Immature natural killer cell (primary cell): ENCODE results near the gene SOCS3. TPM values are rescaled to one million over a fixed set of nuclear protein-coding genes. Genes with fewer than 3 reads are reported as not detected.
"Not testable (repeated sequence)": the region's sequence is repeated elsewhere in the genome, so short reads cannot be mapped to it uniquely, and the experiment has no call there.

Source experiments
- DNase-seq, 3 donors: peaks; one replicate each; pipeline ENCODE4 v3.0.0; 2022; ENCODE audit warnings: mixed read lengths in 1 of 3
- H3K27ac Mint-ChIP-seq, 6 donors: one replicate each; pipeline ENCODE4 v1.8.0; 2020; ENCODE audit warnings: mixed read lengths in 6 of 6, mild to moderate bottlenecking in 5 of 6, inconsistent platforms in 4 of 6, moderate library complexity in 3 of 6
- H3K27me3 Mint-ChIP-seq, 3 donors: one replicate each; pipeline ENCODE4 v1.8.0; 2020 to 2021; ENCODE audit warnings: low read depth in 3 of 3, mild to moderate bottlenecking in 3 of 3, mixed read lengths in 3 of 3, moderate library complexity in 3 of 3, inconsistent platforms in 1 of 3
- H3K36me3 Mint-ChIP-seq, 3 donors: one replicate each; pipeline ENCODE4 v1.8.0; 2020; ENCODE audit warnings: mixed read lengths in 3 of 3, inconsistent platforms in 2 of 3, mild to moderate bottlenecking in 2 of 3
- H3K4me1 Mint-ChIP-seq, 2 donors: one replicate each; pipeline ENCODE4 v1.8.0; 2020; ENCODE audit warnings: inconsistent platforms in 2 of 2, mild to moderate bottlenecking in 2 of 2, mixed read lengths in 2 of 2, moderate library complexity in 1 of 2
- H3K4me3 Mint-ChIP-seq, 5 donors: one replicate each; pipeline ENCODE4 v1.8.0; 2020; ENCODE audit warnings: mild to moderate bottlenecking in 5 of 5, mixed read lengths in 5 of 5, inconsistent platforms in 3 of 5, moderate library complexity in 3 of 5
- H3K9me3 Mint-ChIP-seq, 6 donors: one replicate each; pipeline ENCODE4 v1.8.0; 2020; ENCODE audit warnings: mild to moderate bottlenecking in 6 of 6, mixed read lengths in 6 of 6, inconsistent platforms in 4 of 6, moderate library complexity in 3 of 6
- polyA plus RNA-seq, 3 donors: library from polyadenylated mRNA; unstranded; fragments of 300-500 nt; fragmentation: Illumina TruSeq; gene quantifications; one replicate each; pipeline ENCODE4 v1.2.3, GENCODE V29; 2021

SOCS3 gene
- polyA plus RNA-seq, 3 donors from 2014 or later, result 9.0 to 15.4 (median 10.6) TPM

DNA sequence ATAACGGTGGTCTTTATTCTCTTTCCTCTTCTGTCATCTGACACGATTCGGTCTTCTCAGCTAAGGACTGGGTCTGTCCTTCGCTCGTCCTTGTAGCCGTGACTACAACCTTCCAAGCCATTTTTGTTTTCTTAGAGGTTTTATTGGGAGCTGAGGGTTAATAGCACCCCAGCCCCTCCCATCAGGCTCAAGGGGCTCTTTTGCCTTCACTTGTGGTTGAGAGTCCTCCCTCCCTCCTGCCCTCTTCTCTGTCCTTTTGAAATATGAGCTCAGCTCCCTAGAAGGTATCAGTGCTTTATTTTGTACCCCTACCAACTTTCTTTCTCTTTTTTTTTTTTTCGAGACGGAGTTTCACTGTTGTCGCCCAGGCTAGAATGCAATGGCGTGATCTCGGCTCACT lies 24.7 kb downstream of the SOCS3 start:
- Mint-ChIP-seq H3K36me3 (no peaks in the 10 kb centered on the region), H3K4me3 (no peak overlapping the region), H3K4me1 (peaks cover 7 to 9% of the 10 kb centered on the region in 2 donors), H3K27me3 (peaks cover 1 to 12% (median 5%) of the 10 kb centered on the region in 3 donors), H3K9me3 (peaks cover 0 to 1% (median 0%) of the 10 kb centered on the region in 6 donors), H3K27ac (no peak overlapping the region)
- DNase-seq, result no peak

DNA sequence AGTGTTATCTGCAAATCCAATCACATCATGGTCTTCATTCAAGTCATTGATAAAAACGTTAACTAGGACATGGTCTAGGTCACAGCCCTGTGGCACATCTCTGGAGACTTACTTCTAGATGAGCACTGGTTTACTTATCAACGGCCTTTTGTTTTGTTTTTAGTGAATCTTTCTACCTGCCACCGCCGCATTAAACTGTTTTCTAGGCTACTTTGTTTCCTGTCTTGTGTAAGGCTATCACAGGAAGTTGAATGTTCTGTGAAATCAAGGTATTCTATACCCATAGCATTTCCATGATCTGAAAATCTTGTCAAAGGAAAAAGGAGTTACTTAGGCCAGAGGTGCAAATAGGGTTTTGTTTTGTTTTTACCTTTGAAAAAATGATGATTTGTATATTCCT lies 26.9 kb downstream of the SOCS3 start:
- Mint-ChIP-seq H3K36me3 (no peaks in the 10 kb centered on the region), H3K27ac (no peak overlapping the region), H3K9me3 (peaks cover 0 to 1% (median 0%) of the 10 kb centered on the region in 6 donors), H3K27me3 (peaks cover 1 to 11% (median 10%) of the 10 kb centered on the region in 3 donors), H3K4me1 (peaks cover 16 to 18% of the 10 kb centered on the region in 2 donors), H3K4me3 (no peak overlapping the region)
- no peak for DNase-seq

DNA sequence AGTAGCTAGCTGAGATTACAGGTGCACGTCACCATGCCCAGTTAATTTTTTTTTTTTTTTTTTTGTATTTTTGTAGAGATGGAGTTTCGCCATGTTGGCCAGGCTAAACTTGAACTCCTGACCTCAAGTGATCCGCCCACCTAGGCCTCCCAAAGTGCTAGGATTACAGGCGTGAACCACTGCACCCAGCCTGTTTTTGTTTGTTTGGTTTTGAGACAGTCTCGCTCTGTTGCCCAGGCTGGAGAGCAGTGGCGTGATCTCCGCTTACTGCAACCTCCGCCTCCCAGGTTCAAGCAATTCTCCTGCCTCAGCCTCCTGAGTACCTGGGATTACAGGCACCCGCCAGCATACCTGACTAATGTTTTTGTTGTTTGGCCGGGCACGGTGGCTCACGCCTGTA lies 28.5 kb downstream of the SOCS3 start:
- DNase-seq, H3K36me3 Mint-ChIP-seq, H3K27ac Mint-ChIP-seq, H3K9me3 Mint-ChIP-seq, H3K4me3 Mint-ChIP-seq: not testable (repeated sequence)
- H3K27me3 Mint-ChIP-seq, result peaks cover 1 to 11% (median 8%) of the 10 kb centered on the region in 3 donors
- H3K4me1 Mint-ChIP-seq, result peaks cover 16 to 18% of the 10 kb centered on the region in 2 donors

DNA sequence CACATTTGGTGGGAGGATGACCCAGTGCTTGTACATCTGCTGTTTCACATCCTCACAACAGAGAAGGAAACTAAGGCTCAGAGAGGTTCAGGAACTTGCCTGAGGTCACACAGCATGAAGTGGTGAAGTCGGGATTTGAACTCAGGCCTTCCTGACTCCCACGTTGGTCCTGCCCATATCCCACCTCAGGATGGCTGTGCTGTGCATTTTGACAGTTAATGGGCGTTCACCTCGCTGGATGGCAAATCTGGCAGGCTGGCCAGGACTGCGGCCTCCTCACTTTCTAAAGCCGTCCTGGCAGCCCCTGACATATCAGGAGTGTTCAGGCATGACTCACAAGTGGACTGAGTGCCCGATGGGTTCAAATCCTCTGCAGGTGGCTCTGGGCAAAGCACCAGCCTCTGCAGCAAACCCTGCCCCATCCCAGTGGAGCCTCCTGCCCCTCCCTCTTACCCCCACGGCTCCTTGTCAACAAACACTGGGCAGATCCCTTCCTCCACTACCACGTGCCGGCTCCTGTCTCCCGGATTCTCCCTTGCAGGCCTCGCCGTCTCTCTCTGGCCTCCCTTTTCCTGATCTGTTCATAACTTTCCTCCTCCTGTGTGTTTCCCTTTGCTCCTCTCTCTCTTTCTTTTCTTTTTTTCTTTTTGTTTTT lies 29.2 kb downstream of the SOCS3 start:
- H3K9me3 Mint-ChIP-seq, result peaks cover 0 to 1% (median 0%) of the 10 kb centered on the region in 6 donors
- no peak overlapping the region for H3K4me3 Mint-ChIP-seq
- no peaks in the 10 kb centered on the region for H3K36me3 Mint-ChIP-seq
- peak overlapping the region in 1 of 6 donors; percentile 36 for H3K27ac Mint-ChIP-seq
- no peak for DNase-seq
- peaks cover 1 to 14% (median 8%) of the 10 kb centered on the region in 3 donors for H3K27me3 Mint-ChIP-seq
- peaks cover 16 to 18% of the 10 kb centered on the region in 2 donors for H3K4me1 Mint-ChIP-seq

DNA sequence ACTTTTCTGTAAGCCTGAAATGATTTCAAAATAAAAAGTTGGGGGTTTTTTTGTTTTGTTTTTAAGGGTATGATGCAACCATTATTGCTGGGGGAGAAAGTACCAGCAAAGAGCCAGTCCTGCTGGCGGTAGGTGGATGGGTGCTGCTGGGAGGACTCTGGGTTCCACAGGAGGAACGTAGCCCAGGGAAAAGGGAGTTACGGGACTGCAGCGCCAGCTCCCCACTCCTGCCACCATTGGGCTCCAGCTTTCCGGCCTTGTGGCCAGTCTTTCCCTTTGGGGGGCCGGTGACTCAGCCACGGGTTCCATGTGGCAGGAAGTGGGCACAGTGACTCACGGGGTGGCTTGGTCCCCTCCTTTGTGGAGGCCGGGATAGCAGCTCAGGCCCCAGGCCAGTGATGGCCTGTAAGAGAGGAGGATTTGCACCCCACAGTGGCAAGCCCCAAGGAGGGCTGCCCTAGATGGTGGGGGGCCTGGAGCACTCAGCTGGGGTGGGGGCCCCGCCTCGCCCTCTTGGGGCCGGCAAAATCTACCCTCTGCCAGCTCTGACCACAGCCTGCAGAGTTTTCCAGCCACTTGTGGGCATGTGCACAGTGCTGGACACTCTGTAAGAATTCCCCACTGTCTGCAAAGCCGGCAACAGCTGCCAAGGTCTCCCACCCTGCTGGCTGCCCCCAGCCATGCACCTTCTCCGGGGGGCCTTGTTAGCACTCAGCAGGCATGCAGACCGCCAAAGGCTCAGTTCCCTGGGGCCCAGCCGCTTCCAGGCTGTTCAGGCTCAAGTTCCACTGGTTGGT lies 30.4 kb downstream of the SOCS3 start:
- H3K9me3 Mint-ChIP-seq, result peaks cover 0 to 1% (median 0%) of the 10 kb centered on the region in 6 donors
- peaks cover 19 to 22% of the 10 kb centered on the region in 2 donors for H3K4me1 Mint-ChIP-seq
- peaks cover 0 to 14% (median 7%) of the 10 kb centered on the region in 3 donors for H3K27me3 Mint-ChIP-seq
- DNase-seq, result peak in 1 of 3 donors; percentile 30
- H3K27ac Mint-ChIP-seq, result peak overlapping the region in 2 of 6 donors; percentile 26 to 66
- no peaks in the 10 kb centered on the region for H3K36me3 Mint-ChIP-seq
- H3K4me3 Mint-ChIP-seq, result peak overlapping the region in 2 of 5 donors; percentile 23 to 42

DNA sequence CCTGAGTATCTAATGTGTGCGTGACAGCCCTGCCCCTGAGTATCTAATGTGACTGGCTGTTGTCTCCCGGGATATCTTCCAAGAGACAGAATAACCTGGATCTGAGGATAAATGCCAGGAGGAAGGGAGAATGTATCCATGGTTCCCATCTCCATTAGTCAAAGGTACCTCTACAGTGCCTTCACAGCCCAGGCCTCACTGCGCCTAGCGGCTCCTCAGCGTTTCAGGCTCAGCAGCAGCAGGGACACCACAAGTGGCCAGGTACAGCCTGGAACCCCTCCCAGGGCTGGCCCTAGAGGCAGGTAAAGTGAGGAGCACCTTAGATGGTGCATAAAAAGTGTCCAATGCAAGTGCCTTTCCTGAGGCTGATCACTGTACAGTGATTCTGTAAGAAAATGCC lies 32.0 kb downstream of the SOCS3 start:
- H3K36me3 Mint-ChIP-seq, result no peaks in the 10 kb centered on the region
- peaks cover 17 to 19% of the 10 kb centered on the region in 2 donors for H3K4me1 Mint-ChIP-seq
- H3K27ac Mint-ChIP-seq, result no peak overlapping the region
- H3K9me3 Mint-ChIP-seq, result peaks cover 0 to 1% (median 0%) of the 10 kb centered on the region in 6 donors
- peaks cover 0 to 12% (median 9%) of the 10 kb centered on the region in 3 donors for H3K27me3 Mint-ChIP-seq
- no peak overlapping the region for H3K4me3 Mint-ChIP-seq
- no peak for DNase-seq

DNA sequence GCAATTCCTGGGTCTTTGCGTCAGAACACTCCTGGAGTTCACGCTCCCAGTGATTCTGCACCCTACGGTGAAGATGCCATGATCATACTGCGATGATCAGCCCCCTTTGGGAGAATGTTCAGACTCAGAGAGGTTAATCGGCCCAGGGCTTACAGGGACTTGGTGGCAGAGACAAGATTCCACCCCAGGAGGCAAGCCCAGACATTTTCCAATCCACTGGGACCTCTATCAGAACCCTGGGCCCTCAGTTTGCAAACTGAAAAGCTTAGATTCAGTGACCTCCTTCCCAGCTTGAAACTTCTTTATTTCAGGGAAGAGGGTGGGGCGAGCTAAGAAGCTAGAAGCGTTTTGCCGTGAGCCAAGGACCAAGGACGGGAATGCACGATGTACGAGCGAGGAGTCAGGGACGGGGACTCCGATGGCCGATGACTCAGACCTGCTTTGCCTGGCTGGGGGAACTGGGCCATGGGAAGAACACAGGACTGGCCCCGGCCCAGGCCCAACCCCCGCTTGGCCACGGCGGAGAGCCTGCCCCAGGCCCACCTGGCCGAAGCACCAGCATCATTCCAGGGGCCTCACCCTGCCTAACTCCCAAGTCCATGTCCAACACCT lies 34.7 kb downstream of the SOCS3 start:
- DNase-seq, result no peak
- peaks cover 12 to 15% of the 10 kb centered on the region in 2 donors for H3K4me1 Mint-ChIP-seq
- no peak overlapping the region for H3K4me3 Mint-ChIP-seq
- H3K9me3 Mint-ChIP-seq, result no peaks in the 10 kb centered on the region
- peaks cover 0 to 10% (median 8%) of the 10 kb centered on the region in 3 donors for H3K27me3 Mint-ChIP-seq
- H3K27ac Mint-ChIP-seq, result peak overlapping the region in 1 of 6 donors; percentile 55
- H3K36me3 Mint-ChIP-seq, result no peaks in the 10 kb centered on the region

DNA sequence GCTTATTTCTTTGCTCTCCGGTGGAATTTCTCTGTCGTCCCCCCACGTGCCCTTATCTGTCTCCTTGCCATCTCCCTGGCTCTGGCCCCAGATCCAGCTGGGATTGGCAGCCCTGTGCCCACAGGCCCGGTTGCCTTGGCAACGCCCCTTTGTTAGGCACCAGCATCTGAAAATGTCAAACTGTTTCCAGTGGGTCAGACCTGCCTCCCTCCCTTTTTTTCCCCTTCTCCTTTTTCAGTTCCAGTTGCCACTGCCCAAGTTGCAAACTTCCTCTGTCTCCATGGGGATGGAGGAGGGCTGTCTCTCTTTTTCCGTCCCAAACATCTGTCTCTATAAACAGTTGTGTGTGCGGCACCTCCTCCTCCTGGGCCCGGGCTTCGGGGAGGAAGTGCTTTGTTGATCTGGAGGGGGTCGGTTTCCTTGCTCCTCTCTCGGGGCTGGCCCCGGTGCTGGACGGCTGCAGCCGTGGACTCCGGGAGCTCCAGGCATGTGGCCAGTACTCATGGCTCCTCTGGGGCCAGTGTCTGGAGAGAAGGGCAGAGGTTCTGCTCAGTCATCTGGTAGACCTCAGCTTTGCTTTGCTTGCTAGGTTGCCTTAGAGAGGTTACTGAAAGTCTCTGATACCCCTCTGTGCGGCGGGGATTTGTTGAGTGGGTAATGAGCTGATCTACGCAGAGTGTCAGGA lies 35.3 kb downstream of the SOCS3 start:
- H3K9me3 Mint-ChIP-seq, result no peaks in the 10 kb centered on the region
- peak overlapping the region in 1 of 5 donors; percentile 24 for H3K4me3 Mint-ChIP-seq
- H3K27ac Mint-ChIP-seq, result peak overlapping the region in 2 of 6 donors; percentile 40 to 55
- no peak for DNase-seq
- peaks cover 12 to 15% of the 10 kb centered on the region in 2 donors for H3K4me1 Mint-ChIP-seq
- no peaks in the 10 kb centered on the region for H3K36me3 Mint-ChIP-seq
- peaks cover 0 to 10% (median 8%) of the 10 kb centered on the region in 3 donors for H3K27me3 Mint-ChIP-seq

DNA sequence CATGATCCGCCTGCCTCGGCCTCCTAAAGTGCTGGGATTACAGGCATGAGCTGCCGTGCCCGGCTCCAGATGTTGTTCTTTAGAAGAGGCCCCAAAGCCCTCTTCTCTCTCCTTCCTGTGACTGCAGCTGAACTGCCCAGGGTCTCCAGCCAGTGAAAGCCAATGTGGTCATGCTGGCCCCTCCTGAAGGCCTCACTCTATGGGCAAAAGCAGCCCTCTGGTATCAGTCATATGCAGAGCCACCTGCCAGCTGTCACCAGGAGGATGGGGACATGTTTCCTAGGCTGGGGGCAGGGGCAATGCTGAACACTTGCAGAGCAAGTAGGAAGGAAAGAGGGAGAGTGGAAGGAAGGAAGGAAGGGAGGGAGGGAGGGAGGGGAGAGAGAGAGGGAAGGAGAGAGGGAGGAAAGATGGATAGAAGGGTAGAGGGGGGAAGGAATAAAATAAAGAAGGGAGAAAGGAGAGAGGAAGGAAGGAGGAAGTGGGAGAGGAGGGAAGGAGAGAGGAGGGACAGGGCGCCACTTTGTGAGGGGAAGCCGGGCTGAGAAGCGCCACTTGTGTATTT lies 36.0 kb downstream of the SOCS3 start:
- no peak for DNase-seq
- Mint-ChIP-seq H3K4me3 (no peak overlapping the region), H3K4me1 (peaks cover 6 to 9% of the 10 kb centered on the region in 2 donors), H3K36me3 (no peaks in the 10 kb centered on the region), H3K27ac (peak overlapping the region in 1 of 6 donors; percentile 64), H3K9me3 (no peaks in the 10 kb centered on the region), H3K27me3 (peaks cover 0 to 8% (median 6%) of the 10 kb centered on the region in 3 donors)

DNA sequence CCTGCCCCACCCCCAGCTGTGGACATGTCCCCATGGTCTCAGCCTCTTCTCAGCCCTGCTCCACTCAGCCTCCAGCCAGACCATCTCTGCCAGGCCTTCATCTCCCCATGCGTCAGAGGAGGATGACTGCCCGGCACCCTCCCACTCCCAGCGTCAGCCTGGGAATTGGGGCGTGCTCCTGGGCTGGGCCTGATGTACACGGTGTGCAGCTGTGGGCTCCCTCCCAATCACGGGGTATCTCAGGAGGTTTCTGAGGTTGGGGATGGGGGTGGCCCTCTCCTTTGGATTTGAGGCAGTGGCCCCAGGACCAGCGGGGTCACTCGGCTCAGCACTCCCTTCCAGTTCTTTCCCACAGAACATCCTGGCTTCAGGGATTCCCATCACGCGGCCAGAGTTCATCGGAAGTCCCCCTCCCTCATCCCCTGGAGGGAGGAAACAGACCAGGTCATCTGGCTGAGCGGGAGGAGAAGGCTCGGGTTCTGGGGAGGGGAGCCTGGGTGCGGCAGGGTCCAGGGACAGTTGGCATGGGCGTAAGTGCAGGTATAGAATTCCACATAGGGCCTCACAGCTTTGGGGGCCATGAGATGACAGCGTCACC lies 36.9 kb downstream of the SOCS3 start:
- DNase-seq, result no peak
- Mint-ChIP-seq H3K36me3 (no peaks in the 10 kb centered on the region), H3K27ac (no peak overlapping the region), H3K4me3 (no peak overlapping the region), H3K27me3 (peaks cover 0 to 8% (median 4%) of the 10 kb centered on the region in 3 donors), H3K4me1 (peaks cover 4 to 6% of the 10 kb centered on the region in 2 donors), H3K9me3 (no peaks in the 10 kb centered on the region)

DNA sequence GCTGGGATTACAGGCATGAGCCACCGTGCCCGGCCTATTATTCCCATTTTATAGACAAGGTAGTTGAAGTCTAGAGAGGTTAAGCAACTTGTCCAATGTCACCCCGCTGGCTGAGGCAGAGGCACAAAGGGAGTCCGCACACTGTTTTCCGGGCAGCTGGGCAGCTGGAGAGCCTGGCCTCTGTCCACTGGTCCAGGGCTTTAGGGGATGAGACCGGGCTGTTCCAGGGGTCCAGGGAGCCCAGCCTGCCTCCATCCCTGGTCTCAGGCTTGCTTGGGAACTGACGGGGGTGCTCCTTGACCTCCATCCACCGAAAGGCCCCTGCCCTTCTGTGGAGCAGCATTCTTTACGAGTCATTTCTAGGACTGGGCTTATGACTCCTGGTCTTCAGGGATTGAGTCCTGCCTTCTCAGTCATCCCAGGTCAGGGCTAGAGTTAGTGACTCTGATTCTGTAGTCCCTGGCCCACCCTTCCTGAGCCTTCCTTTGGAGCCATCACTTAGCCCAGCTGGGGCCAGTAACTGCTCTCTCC lies 37.5 kb downstream of the SOCS3 start:
- Mint-ChIP-seq H3K4me1 (peaks cover 4 to 6% of the 10 kb centered on the region in 2 donors), H3K27ac (no peak overlapping the region), H3K27me3 (peaks cover 0 to 8% (median 4%) of the 10 kb centered on the region in 3 donors)

DNA sequence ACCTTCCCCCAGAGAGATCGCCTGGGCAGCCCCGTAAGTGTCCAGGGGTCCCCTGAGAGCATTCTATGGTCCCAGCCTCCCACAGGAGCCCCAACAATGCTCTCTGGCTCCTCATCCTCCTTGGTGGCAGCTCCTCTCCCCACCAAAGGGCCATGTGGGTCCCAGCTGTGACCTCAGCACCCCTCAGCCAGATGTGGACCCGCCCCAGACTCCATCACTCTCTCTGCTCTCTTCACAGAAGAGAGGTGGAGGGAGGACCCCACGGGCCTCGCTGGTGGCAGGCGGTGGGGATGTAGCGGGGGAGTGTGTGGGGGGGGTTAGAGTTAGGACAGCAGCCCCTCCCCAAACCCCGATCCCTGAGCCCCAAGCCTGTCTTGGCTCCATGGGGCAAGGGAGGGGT lies 41.0 kb downstream of the SOCS3 start:
- Mint-ChIP-seq H3K4me1 (peaks cover 3 to 7% of the 10 kb centered on the region in 2 donors), H3K27ac (no peak overlapping the region), H3K27me3 (peaks cover 2 to 9% (median 5%) of the 10 kb centered on the region in 3 donors), H3K36me3 (peaks cover 0 to 3% (median 0%) of the 10 kb centered on the region in 3 donors), H3K9me3 (no peaks in the 10 kb centered on the region), H3K4me3 (no peak overlapping the region)
- no peak for DNase-seq

More for the DNA sequence above, 37.5 kb downstream of the SOCS3 start:
- DNase-seq, result no peak
- no peaks in the 10 kb centered on the region for H3K36me3 Mint-ChIP-seq
- no peaks in the 10 kb centered on the region for H3K9me3 Mint-ChIP-seq
- no peak overlapping the region for H3K4me3 Mint-ChIP-seq
